Activated CD8-positive, alpha-beta memory T cell treated with anti-CD3 and anti-CD28 coated beads for 48 hours (primary cell): ENCODE results near the gene IBA57.

ENCODE experiments used
- DNase-seq, 3 experiments: peaks; one replicate each; pipeline ENCODE4 v3.0.0-alpha.2; 2020; ENCODE audit warnings: low read depth in 2 of 3, low spot score in 2 of 3

IBA57 gene

GRCh38 chr1:228144193-228144992, 21.2 kb upstream of the IBA57 start:
- no peak for DNase-seq

- no peak for DNase-seq
These were observed 20.6 kb upstream of the IBA57 start for GRCh38 chr1:228144993-228145343.

DNA sequence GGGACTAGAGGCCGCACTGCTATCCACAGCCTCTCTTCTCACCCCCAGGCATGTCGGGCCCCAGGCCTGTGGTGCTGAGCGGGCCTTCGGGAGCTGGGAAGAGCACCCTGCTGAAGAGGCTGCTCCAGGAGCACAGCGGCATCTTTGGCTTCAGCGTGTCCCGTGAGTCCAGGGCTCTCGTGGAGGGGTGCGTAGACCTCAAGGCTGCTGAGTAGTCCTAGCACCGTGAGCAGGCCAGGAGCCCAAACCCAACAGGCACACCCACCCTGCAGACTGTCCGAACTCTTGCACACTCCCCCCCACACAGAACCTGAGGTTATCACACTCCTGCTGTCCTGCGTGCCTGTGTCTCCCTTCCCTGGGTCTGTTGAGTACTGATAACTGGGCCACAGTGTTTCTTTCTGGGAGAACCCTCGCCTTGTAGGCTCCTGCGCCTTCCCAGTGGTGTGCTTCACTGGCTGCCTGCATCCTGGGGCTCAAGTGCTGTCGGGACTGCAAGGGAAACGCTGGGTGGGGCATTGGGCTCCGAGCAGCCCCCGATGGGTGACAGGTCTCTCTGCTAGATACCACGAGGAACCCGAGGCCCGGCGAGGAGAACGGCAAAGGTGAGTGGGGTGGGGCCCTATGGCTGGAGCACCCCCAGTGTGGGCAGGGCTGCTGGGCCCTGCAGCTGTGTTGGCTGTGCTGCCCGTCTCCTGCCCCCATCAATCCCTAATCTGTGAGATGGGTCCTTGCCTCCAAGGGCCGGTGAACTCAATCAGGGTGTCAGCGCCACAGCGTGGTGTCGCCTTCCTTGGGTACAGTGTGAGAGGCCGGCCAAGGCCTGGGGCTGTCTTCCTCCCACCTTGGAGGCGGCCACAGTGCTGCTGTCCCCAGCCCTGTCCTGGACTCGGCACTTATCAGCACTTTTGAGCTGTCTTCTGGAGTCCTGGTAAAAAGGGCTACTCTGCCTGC, 19.9 kb upstream of the IBA57 start:
- no peak for DNase-seq

DNA sequence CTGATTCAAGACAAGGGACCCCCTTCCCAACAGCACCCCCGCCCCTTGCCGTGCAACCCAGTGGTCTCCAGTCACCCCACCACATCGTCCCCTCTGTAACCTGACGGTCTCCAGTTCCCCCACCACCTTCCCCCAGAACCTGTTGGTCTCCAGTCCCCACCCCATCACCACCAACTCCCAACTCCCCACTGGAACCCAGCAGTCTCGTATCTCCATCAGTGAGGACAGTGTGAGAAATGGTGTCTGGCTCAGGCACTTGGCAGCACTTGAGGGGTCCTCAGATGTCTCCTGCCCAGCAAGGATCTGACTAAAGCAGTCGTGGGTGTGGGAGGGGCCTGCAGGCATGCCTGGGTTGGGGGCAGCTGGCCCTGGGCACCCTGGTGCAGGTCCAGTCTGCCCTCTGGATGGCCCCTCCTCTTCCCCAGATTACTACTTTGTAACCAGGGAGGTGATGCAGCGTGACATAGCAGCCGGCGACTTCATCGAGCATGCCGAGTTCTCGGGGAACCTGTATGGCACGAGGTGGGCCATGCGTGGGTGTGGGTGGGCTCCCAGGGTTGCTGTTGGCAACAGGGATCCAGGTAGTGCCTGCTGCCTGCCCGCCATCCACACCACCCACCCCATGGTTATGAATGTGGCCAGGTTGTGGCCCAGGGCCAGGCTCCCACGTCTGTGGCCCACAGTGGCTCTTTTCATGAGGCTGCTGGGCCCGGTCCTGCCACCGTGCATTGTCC, 19.0 kb upstream of the IBA57 start:
- DNase-seq = no peak

- DNase-seq = no peak
These were observed 18.4 kb upstream of the IBA57 start for GRCh38 chr1:228147151-228147693.

DNA sequence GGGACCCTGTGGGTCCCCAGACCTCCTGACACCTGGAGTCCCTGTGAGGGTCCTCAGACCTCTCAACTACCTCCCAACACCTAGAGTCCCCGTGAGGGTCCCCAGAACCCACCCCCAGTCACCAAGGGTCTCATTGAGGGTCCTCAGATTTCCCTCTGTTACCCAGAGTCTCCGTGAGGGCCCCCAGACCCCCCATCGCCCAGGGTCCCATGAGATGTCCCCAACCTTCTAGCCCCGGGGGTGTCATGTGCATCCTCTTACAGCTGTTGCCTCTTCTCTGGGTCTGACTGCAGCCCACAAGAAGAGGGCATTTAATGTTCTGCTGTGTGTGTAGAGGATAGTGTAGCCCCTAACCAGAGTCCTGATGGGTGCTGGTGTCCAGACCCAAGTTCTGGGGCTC, 17.8 kb upstream of the IBA57 start:
- no peak for DNase-seq

GRCh38 chr1:228148196-228148861, 17.3 kb upstream of the IBA57 start:
- no peak for DNase-seq

GRCh38 chr1:228148935-228149405, 16.6 kb upstream of the IBA57 start:
- no peak for DNase-seq

DNA sequence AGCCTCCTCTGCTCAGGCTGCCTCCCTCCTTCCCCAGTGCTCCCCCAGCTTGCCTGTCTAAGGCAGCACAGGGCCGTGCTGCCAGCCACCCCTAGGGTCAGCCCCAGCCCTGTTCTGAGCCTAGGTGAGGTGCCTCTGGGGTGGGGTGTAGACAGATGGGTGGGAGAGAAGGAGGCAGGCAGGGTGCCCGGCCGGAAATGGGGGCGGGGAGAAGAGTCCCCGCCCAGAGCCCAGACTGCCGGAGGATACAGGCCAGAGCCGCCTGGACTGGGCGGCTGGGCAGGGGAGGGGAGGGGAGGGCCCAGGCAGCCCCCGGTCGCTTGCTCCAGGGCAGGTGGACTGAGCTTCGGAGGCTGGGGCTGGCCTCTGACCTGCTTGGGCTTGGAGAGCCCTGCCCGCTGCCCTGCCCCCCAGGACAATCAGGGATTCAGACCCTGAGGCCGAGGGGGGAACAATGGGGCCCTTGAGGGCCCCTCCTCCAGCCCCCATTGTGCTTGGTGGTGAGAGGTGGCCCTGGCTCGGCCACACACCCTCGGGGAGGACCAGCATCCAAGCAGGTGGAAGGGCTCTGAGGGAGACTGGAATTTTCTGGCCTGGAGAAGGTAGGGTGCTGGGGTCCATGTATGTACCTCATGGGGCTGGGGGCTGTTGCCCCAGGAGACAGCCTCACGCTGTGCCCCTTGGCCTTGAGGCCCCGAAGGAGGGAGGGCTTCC, 16.0 kb upstream of the IBA57 start, which contains the start of gene GJC2:
TSS of gene GJC2 (plus strand) at position 525 of the 714 bp plus-strand sequence. CDS start 7,829 bp downstream, outside the sequence.
- DNase-seq = no peak

GRCh38 chr1:228150120-228150460, 15.5 kb upstream of the IBA57 start:
- DNase-seq = no peak

- no peak for DNase-seq
These were observed 15.0 kb upstream of the IBA57 start for GRCh38 chr1:228150461-228151179.

DNA sequence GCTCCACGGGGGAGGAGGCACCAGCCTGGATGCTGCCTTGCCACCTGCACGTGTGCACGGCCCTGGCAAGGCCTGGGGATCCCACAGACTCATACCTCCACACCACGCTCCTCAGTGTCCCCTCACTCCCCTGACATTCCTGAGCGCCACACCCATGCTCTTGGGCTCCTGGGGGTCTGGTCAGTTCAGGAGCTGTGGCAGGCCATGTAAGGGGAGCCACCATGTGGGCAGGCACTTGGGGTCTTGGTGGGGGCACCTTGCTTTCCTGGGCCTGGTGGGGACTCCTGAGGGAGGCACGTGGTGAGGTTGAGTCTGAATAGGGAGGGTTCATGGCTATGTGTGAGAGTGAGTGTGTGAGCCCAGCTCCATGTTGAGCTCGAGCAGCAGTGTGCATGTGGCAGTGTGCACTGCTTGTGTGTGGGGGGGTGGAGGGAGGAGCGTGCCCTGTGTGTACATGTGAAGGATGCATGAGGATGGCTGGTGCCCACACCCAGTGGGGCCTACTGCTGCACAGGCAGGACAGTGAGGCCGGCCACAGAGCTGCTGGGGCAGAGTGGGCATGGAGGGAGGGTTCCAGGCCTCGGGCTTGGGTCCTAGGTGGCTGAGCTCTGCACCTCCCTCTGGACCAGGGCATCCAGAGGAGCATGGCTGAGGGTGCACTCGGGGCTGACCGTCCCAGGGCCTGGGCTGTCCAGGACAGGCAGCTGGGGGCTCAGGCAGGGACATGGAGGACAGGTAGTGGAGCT, 14.3 kb upstream of the IBA57 start:
- DNase-seq = no peak

DNA sequence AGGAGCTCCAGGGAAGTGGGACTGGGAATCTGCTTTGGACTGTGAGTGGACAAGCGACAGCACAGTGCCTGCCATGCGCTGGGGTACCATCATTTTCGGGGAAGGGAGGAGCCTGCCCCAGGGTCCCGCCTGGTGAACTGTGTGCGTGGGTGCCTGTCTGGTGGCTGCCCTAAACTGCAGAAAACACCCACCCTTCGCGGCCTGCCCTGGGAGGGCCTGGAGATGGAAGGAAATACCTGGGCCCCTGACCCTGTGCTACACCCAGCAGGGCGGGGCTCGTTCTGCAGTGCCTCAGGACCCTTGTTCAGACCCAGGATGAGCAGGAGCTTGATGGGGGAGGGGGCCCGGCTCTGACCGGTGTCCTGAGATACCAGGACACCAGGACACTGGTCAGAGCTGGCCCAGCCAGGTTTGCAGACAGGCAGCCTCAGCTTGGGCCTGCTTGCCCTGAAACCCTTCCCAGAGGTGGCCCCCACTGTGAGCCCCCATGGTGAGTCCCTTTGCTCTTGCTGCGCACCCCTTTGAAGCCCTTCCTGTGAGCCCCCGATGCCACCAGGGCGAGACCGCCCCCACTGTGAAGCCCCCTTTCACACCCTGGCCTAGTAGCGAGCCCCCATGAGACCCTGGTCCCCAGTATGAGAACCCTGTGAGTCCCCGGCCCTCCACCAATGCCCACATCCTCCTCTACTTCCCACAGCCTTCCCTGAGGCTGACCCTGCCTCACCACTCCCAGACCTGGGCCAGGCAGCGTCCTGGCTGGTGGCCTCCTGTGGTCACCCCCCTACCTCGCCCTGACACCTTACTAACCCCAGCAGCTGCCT, 13.3 kb upstream of the IBA57 start:
- DNase-seq = no peak

- DNase-seq = no peak
These were observed 12.7 kb upstream of the IBA57 start for GRCh38 chr1:228152918-228153258.

GRCh38 chr1:228154021-228154669, 11.5 kb upstream of the IBA57 start:
- no peak for DNase-seq

GRCh38 chr1:228154670-228155571, 10.7 kb upstream of the IBA57 start:
- no peak for DNase-seq
